ENCODE results near the gene PTPRM.

The PTPRM gene

GRCh38 chr18:8454136-8454535, 887.0 kb downstream of the PTPRM start:
- Histone ChIP-seq H3K27ac (ENCODE audit: low read depth, low read length, severe bottlenecking) (no peak overlapping the region), H3K4me3 (ENCODE audit: extremely low read depth, insufficient read depth, low read length, poor library complexity, severe bottlenecking) (no peak overlapping the region)

GRCh38 chr18:8455661-8456614, 888.8 kb downstream of the PTPRM start:
- Histone ChIP-seq H3K9me3 (ENCODE audit: control insufficient read depth, low read length) (no peaks in the 10 kb centered on the region), H3K36me3 (ENCODE audit: control insufficient read depth, insufficient read depth, low read length) (no peaks in the 10 kb centered on the region), H3K4me1 (ENCODE audit: control insufficient read depth, insufficient read depth, low read length, poor library complexity, severe bottlenecking) (no peaks in the 10 kb centered on the region), H3K4me3 (ENCODE audit: extremely low read depth, insufficient read depth, low read length, poor library complexity, severe bottlenecking) (no peak overlapping the region), H3K27ac (ENCODE audit: low read depth, low read length, severe bottlenecking) (no peak overlapping the region)
- 85 to 94% methylated on average over 6 of the region's 8 CpGs for WGBS, 2 experiments (ENCODE audit: insufficient coverage in 2 of 2)

More at GRCh38 chr18:8454136-8454535, 887.0 kb downstream of the PTPRM start:
- WGBS, 2 experiments (ENCODE audit: insufficient coverage in 2 of 2), result 88% methylated on average over 1 of the region's 1 CpG; no CpG with 5 or more reads in 1 of the 2 experiments
- no peaks in the 10 kb centered on the region for H3K9me3 ChIP-seq (ENCODE audit: control insufficient read depth, low read length)
- no peaks in the 10 kb centered on the region for H3K36me3 ChIP-seq (ENCODE audit: control insufficient read depth, insufficient read depth, low read length)
- no peaks in the 10 kb centered on the region for H3K4me1 ChIP-seq (ENCODE audit: control insufficient read depth, insufficient read depth, low read length, poor library complexity, severe bottlenecking)

Data from mesodermal cell (in vitro differentiated cells).